Measurements from ENCODE around the gene CPA3. TPM values are rescaled to one million over a fixed set of nuclear protein-coding genes. Genes with fewer than 3 reads are reported as not detected.

Gene CPA3
- total and polyA plus RNA-seq, 9 donors = 0.89 to 22.2 (median 3.1) TPM; not detected in 3

GRCh38 chr3:148937467-148938255 is 72.6 kb downstream of the CPA3 start:
- WGBS, 3 donors = 77 to 91% (median 82%) methylated on average over 10 of the region's 10 CpGs
- Histone ChIP-seq H3K4me1 (ENCODE audit: insufficient read depth) (no peaks in the 10 kb centered on the region), H3K9me3 (no peaks in the 10 kb centered on the region), H3K27ac (no peak overlapping the region), H3K27me3 (no peaks in the 10 kb centered on the region), H3K36me3 (no peaks in the 10 kb centered on the region), H3K4me3 (no peak overlapping the region)
- TF ChIP-seq EP300 (IDR thresholded peaks at IDR 0.05) = no peak
- TF ChIP-seq, protein P1, sequence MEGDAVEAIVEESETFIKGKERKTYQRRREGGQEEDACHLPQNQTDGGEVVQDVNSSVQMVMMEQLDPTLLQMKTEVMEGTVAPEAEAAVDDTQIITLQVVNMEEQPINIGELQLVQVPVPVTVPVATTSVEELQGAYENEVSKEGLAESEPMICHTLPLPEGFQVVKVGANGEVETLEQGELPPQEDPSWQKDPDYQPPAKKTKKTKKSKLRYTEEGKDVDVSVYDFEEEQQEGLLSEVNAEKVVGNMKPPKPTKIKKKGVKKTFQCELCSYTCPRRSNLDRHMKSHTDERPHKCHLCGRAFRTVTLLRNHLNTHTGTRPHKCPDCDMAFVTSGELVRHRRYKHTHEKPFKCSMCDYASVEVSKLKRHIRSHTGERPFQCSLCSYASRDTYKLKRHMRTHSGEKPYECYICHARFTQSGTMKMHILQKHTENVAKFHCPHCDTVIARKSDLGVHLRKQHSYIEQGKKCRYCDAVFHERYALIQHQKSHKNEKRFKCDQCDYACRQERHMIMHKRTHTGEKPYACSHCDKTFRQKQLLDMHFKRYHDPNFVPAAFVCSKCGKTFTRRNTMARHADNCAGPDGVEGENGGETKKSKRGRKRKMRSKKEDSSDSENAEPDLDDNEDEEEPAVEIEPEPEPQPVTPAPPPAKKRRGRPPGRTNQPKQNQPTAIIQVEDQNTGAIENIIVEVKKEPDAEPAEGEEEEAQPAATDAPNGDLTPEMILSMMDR (IDR thresholded peaks at IDR 0.05) = no peak
- TF ChIP-seq POLR2A (IDR thresholded peaks at IDR 0.05) = no peak
- intact Hi-C loops (cut with DNase I) = no loop called here
- DNase-seq = no peak

GRCh38 chr3:148938306-148938705 is 73.2 kb downstream of the CPA3 start:
- H3K9me3 ChIP-seq = no peaks in the 10 kb centered on the region
- no peak for DNase-seq
- no peaks in the 10 kb centered on the region for H3K27me3 ChIP-seq
- H3K36me3 ChIP-seq = no peaks in the 10 kb centered on the region
- intact Hi-C loops (cut with DNase I) = no loop called here
- no peak overlapping the region for H3K27ac ChIP-seq
- TF ChIP-seq EP300 (IDR thresholded peaks at IDR 0.05) = no peak
- TF ChIP-seq, protein P1 (IDR thresholded peaks at IDR 0.05) = no peak
- TF ChIP-seq POLR2A (IDR thresholded peaks at IDR 0.05) = no peak
- no peak overlapping the region for H3K4me3 ChIP-seq
- H3K4me1 ChIP-seq (ENCODE audit: insufficient read depth) = no peaks in the 10 kb centered on the region
- 38 to 77% (median 69%) methylated on average over 2 of the region's 2 CpGs for WGBS, 3 donors

DNA sequence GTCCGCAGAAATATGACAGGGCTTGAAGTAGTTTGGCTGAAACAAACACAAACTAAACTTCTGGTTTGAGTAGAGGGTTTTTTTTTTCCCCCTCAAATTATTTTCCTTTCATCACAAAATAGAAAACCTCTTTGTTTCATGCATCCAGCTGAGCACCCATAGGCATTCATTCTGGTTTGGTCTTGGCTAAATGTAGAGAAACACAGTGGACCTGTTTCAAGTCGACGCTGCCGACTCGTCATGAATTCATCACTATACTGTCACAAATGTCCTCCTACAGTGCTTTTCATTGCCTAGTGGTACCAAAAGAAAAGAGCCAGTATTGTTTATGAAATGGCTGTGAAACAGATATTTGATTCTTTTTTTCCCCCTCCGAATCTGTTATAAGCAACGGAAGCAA is 73.8 kb downstream of the CPA3 start:
- H3K4me3 ChIP-seq = no peak overlapping the region
- intact Hi-C loops (cut with DNase I) = no loop called here
- H3K4me1 ChIP-seq (ENCODE audit: insufficient read depth) = no peaks in the 10 kb centered on the region
- H3K27ac ChIP-seq = no peak overlapping the region
- no peaks in the 10 kb centered on the region for H3K9me3 ChIP-seq
- TF ChIP-seq POLR2A (IDR thresholded peaks at IDR 0.05) = no peak
- TF ChIP-seq, protein P1 (IDR thresholded peaks at IDR 0.05) = no peak
- TF ChIP-seq EP300 (IDR thresholded peaks at IDR 0.05) = no peak
- H3K36me3 ChIP-seq = no peaks in the 10 kb centered on the region
- no peaks in the 10 kb centered on the region for H3K27me3 ChIP-seq
- no peak for DNase-seq
- 71 to 75% (median 74%) methylated on average over 7 of the region's 7 CpGs for WGBS, 3 donors

GRCh38 chr3:148940983-148941382 is 75.9 kb downstream of the CPA3 start:
- TF ChIP-seq EP300 (IDR thresholded peaks at IDR 0.05) (no peak), POLR2A (IDR thresholded peaks at IDR 0.05) (no peak)
- TF ChIP-seq, protein P1 (IDR thresholded peaks at IDR 0.05) = no peak
- WGBS, 3 donors = 53 to 59% (median 57%) methylated on average over 3 of the region's 3 CpGs
- no peak for DNase-seq
- Histone ChIP-seq H3K4me3 (no peak overlapping the region), H3K27me3 (no peaks in the 10 kb centered on the region), H3K27ac (no peak overlapping the region), H3K9me3 (no peaks in the 10 kb centered on the region), H3K4me1 (ENCODE audit: insufficient read depth) (no peaks in the 10 kb centered on the region), H3K36me3 (no peaks in the 10 kb centered on the region)
- intact Hi-C loops (cut with DNase I) = loop anchor here (5.0 to 10.0 kb wide), 4 partner anchors 69 to 569 kb away; no protein-coding TSS in a partner anchor

All from ovary (tissue), 9 donors.